Left lung (tissue), 10 donors: ENCODE measurements around the gene LRMDA. TPM values are rescaled to one million over a fixed set of nuclear protein-coding genes. Genes with fewer than 3 reads are reported as not detected.

Experiments used
- ATAC-seq: fragments of 200-7000 bp; cut with Tn5 transposase; one replicate; pipeline ENCODE4 v1.9.1; 2020; ENCODE audit warnings: moderate library complexity
- DNase-seq, 4 donors: peaks; one replicate each; pipeline ENCODE4 v3.0.0-alpha.2; 2013 to 2020
- H3K27ac ChIP-seq, 2 donors: fragments of 200-600 bp; sonication (generic) in 1 of 2; one replicate each; pipeline versions ENCODE4 v1.5.0 to v1.8.0; 2020 to 2021
- H3K27me3 ChIP-seq, 2 donors: fragments of 200-600 bp; sonication (generic) in 1 of 2; one replicate each; pipeline versions ENCODE4 v1.5.0 to v1.8.0; 2020 to 2021
- H3K36me3 ChIP-seq, 2 donors: fragments of 200-600 bp; sonication (generic) in 1 of 2; one replicate each; pipeline versions ENCODE4 v1.5.0 to v1.8.0; 2020 to 2021
- H3K4me1 ChIP-seq, 2 donors: fragments of 200-600 bp; one replicate each; pipeline ENCODE4 v1.8.0; 2021
- H3K4me3 ChIP-seq, 2 donors: fragments of 200-600 bp; sonication (generic) in 1 of 2; one replicate each; pipeline versions ENCODE4 v1.5.0 to v1.8.0; 2020 to 2021; ENCODE audit warnings: mild to moderate bottlenecking in 1 of 2
- H3K9me3 ChIP-seq, 2 donors: fragments of 200-600 bp; sonication (generic) in 1 of 2; one replicate each; pipeline versions ENCODE4 v1.5.0 to v1.8.0; 2020 to 2021
- CTCF ChIP-seq, 2 donors: fragments of 200-600 bp; sonication (generic) in 1 of 2; IDR thresholded peaks; one replicate each; pipeline versions ENCODE4 v1.5.0 to v1.8.0; 2021; ENCODE audit warnings: antibody characterized with exemption in 2 of 2
- intact Hi-C, 2 donors: fragments of 100-400 bp; cut with DNase I; formaldehyde crosslinking; loops; one replicate each; pipeline versions ENCODE4 v1.11.2 to v1.14.2; 2022
- polyA plus RNA-seq, 6 donors: library from polyadenylated mRNA; unstranded; fragments of 120-200 nt; gene quantifications; one replicate each; pipeline ENCODE4 v1.2.1, GENCODE V29; 2013; ENCODE audit not compliant: insufficient read length in 6 of 6
- total RNA-seq, 2 donors: library from RNA; stranded (reverse); fragmentation: NEBNext Ultra II Directional; extraction: Animal tissue kit (Norgen Biotek cat#: 25700); gene quantifications; one replicate each; pipeline ENCODE4 v1.2.1, GENCODE V29; 2021
- donor health status: DM: no; HTN: yes; CAD: no.
- donor health status: DM: no; HTN: no; CAD: no.

LRMDA gene
- total and polyA plus RNA-seq, 8 donors: 13.9 to 23.6 (median 18.7) TPM

- no peak for TF ChIP-seq CTCF (IDR thresholded peaks at IDR 0.05)
- Histone ChIP-seq H3K9me3 (no peaks in the 10 kb centered on the region), H3K27ac (no peak overlapping the region), H3K4me3 (no peak overlapping the region), H3K36me3 (no peaks in the 10 kb centered on the region), H3K4me1 (peaks cover 0 to under 1% of the 10 kb centered on the region in 2 donors), H3K27me3 (no peaks in the 10 kb centered on the region)
- ATAC-seq (no peak), DNase-seq (no peak)
- intact Hi-C loops: no loop called here
Observed at GRCh38 chr10:75967491-75967890, 536.1 kb downstream of the LRMDA start.

DNA sequence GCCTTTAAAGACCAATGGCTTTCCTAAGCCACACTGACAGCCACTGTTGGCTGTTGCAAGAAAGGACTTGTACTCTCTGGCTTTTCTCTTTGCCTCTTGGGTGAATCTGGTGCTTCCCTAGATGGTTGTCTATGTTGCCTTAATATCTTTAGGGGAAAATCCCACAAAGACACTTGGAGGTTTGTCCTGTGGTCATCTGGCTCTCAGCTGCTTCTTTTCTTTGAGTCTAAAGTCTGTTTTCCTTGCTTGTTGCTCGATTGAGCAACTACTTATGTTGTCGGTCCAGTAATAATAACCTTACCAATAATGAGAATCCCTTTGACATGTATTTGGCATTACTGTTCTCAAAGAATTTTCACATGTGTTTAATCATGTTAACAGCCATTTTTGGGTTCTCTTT lies 537.6 kb downstream of the LRMDA start:
- Histone ChIP-seq H3K9me3 (no peaks in the 10 kb centered on the region), H3K36me3 (no peaks in the 10 kb centered on the region), H3K4me1 (peaks cover 0 to 8% of the 10 kb centered on the region in 2 donors), H3K27ac (no peak overlapping the region), H3K4me3 (no peak overlapping the region), H3K27me3 (no peaks in the 10 kb centered on the region)
- intact Hi-C loops: no loop called here
- no peak for ATAC-seq
- no peak for TF ChIP-seq CTCF (IDR thresholded peaks at IDR 0.05)
- DNase-seq: no peak

- Histone ChIP-seq H3K27ac (peak overlapping the region in 1 of 2 donors; percentile 41), H3K36me3 (no peaks in the 10 kb centered on the region), H3K9me3 (no peaks in the 10 kb centered on the region), H3K27me3 (no peaks in the 10 kb centered on the region), H3K4me3 (no peak overlapping the region), H3K4me1 (peaks cover 0 to 8% of the 10 kb centered on the region in 2 donors)
- ATAC-seq: peak; percentile 73
- intact Hi-C loops: no loop called here
- peak in 2 of 4 donors; percentile 85 to 90 for DNase-seq
- no peak for TF ChIP-seq CTCF (IDR thresholded peaks at IDR 0.05)
Observed at GRCh38 chr10:75971402-75972211, 540.2 kb downstream of the LRMDA start.

DNA sequence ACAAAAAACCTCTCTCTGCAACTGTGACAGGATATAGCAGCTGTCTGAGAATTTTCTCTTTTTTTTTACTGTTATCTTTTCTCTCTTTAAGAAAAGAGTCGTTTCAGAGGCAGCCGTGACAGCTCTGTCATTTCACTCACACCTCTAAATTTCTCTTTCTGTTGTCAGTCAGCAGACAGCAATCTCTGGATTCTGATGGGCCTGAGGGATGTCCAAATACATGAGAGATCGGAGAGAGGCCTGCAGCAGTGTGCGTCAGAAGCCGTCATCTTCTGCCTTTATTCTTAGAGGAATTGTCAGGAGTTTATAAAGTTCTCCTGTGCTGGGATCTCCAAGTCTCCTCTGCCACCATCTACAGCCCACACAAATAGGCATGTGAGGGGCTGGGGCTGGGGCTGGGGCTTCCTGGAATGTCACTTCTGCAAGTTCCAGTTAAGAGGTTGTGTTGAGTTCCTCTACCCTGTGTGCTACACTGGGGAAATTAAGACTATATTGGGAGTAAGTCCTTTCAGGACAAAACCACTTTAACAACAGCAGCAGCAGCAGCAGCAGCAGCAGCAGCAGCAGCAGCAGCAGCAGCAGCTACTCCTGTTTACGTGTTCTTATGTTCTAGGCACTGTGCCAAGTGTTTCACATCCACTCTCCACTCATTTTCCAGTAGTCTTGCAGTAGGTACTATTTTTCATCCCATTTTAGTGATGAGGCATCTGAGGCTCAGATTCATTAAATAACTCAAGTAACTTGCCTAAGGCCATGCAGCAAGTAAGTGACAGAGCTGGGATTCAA lies 541.3 kb downstream of the LRMDA start:
- peaks cover 0 to 8% of the 10 kb centered on the region in 2 donors for H3K4me1 ChIP-seq
- no peaks in the 10 kb centered on the region for H3K27me3 ChIP-seq
- no peaks in the 10 kb centered on the region for H3K36me3 ChIP-seq
- no peaks in the 10 kb centered on the region for H3K9me3 ChIP-seq
- intact Hi-C loops: no loop called here
- no peak overlapping the region for H3K4me3 ChIP-seq
- TF ChIP-seq CTCF (IDR thresholded peaks at IDR 0.05): no peak
- peak overlapping the region in 1 of 2 donors; percentile 41 for H3K27ac ChIP-seq
- DNase-seq: peak in 2 of 4 donors; percentile 62 to 80
- ATAC-seq: peak; percentile 11

- H3K4me1 ChIP-seq: peaks cover 0 to 8% of the 10 kb centered on the region in 2 donors
- no peak overlapping the region for H3K4me3 ChIP-seq
- H3K9me3 ChIP-seq: no peaks in the 10 kb centered on the region
- ATAC-seq (no peak), DNase-seq (no peak)
- no peaks in the 10 kb centered on the region for H3K36me3 ChIP-seq
- no peaks in the 10 kb centered on the region for H3K27me3 ChIP-seq
- no peak for TF ChIP-seq CTCF (IDR thresholded peaks at IDR 0.05)
- H3K27ac ChIP-seq: no peak overlapping the region
- intact Hi-C loops: no loop called here
Observed at GRCh38 chr10:75974080-75974479, 542.7 kb downstream of the LRMDA start.
